Cardiac fibroblast (primary cell): ENCODE results near the gene ADCY5.
A peak's percentile ranks its signal among the peaks of the same experiment; 100 is the strongest.

Experiments used
- DNase-seq, 2 donors: peaks; one replicate each; pipeline versions ENCODE4 v3.0.0 to v3.0.0-alpha.2; 2010; ENCODE audit warnings: low read depth in 2 of 2
- H3K4me3 ChIP-seq, 2 donors: replicated peaks in 1 of 2; 1 replicate in 1 of 2; 2 replicates in 1 of 2; pipeline ENCODE4 v1.5.1; 2011; ENCODE audit warnings: low read depth in 2 of 2, low read length in 2 of 2, mild to moderate bottlenecking in 2 of 2, moderate library complexity in 1 of 2
- CTCF ChIP-seq: IDR thresholded peaks from one replicate; pipeline ENCODE4 v1.5.1; 2011; ENCODE audit warnings: low read depth, mild to moderate bottlenecking, low read length, inconsistent platforms

Gene ADCY5

GRCh38 chr3:123419850-123420297 lies 29.0 kb downstream of the ADCY5 start:
- TF ChIP-seq CTCF: no peak

GRCh38 chr3:123419181-123419849 lies 29.6 kb downstream of the ADCY5 start:
- no peak for TF ChIP-seq CTCF
- DNase-seq: no peak
- H3K4me3 ChIP-seq: no peak overlapping the region

More at GRCh38 chr3:123419850-123420297, 29.0 kb downstream of the ADCY5 start:
- H3K4me3 ChIP-seq: no peak overlapping the region
- no peak for DNase-seq

- DNase-seq: no peak
- no peak overlapping the region for H3K4me3 ChIP-seq
- TF ChIP-seq CTCF: no peak
These were observed 32.2 kb downstream of the ADCY5 start for GRCh38 chr3:123416647-123417046.

- H3K4me3 ChIP-seq: no peak overlapping the region
- TF ChIP-seq CTCF: no peak
- no peak for DNase-seq
These were observed 32.7 kb downstream of the ADCY5 start for GRCh38 chr3:123416173-123416572.

GRCh38 chr3:123414973-123415775 lies 33.7 kb downstream of the ADCY5 start:
- no peak overlapping the region for H3K4me3 ChIP-seq
- DNase-seq: no peak
- no peak for TF ChIP-seq CTCF

GRCh38 chr3:123412811-123413604 lies 35.9 kb downstream of the ADCY5 start:
- DNase-seq: peak in 1 of 2 donors; percentile 5

More at GRCh38 chr3:123412811-123413604, 35.9 kb downstream of the ADCY5 start:
- no peak for TF ChIP-seq CTCF
- H3K4me3 ChIP-seq: no peak overlapping the region
